Lower leg skin (tissue), 3 donors: Measurements from ENCODE around the gene RAB34.

Experiments
- CTCF ChIP-seq, 3 donors: fragments of 450-650 bp; IDR thresholded peaks; one replicate each; pipeline ENCODE4 v1.5.1; 2016; ENCODE audit warnings: antibody characterized with exemption in 3 of 3, mild to moderate bottlenecking in 3 of 3, moderate library complexity in 2 of 3
- POLR2A ChIP-seq, 2 donors: fragments of 450-650 bp; IDR thresholded peaks; one replicate each; pipeline ENCODE4 v1.6.1; 2016 to 2017; ENCODE audit warnings: antibody characterized with exemption in 2 of 2, mild to moderate bottlenecking in 1 of 2, moderate library complexity in 1 of 2

GRCh38 chr17:28700830-28701492 is 16.7 kb downstream of the RAB34 start:
- no peak for TF ChIP-seq CTCF (IDR thresholded peaks at IDR 0.05)
- no peak for TF ChIP-seq POLR2A (IDR thresholded peaks at IDR 0.05)
